GM12878 (cell line): ENCODE measurements around the gene CSNK2A1. TPM values are rescaled to one million over a fixed set of nuclear protein-coding genes. Genes with fewer than 3 reads are reported as not detected.

ENCODE experiments used
- ATAC-seq: fragments of 200-7000 bp; cut with Tn5 transposase; 3 replicates; pipeline ENCODE4 v1.9.1; 2020; ENCODE audit warnings: mild to moderate bottlenecking, moderate library complexity
- BruUV-seq: library from RNA; stranded (reverse); fragments of 400-500 nt; replicated peaks from 2 replicates; lab custom pipeline; 2021; lab: Mats Ljungman, UMichigan
- CTCF ChIA-PET: fragments of 300-600 bp; sonication (Branson Sonifier 250); formaldehyde crosslinking; extraction: SDS; loops from one replicate; lab custom pipeline; 2021; ENCODE audit warnings: inconsistent platforms; lab: Yijun Ruan, JAX
- POLR2A ChIA-PET: fragments of 350-600 bp; formaldehyde crosslinking; extraction: SDS; loops from one replicate; lab custom pipeline; 2021; ENCODE audit warnings: inconsistent platforms; lab: Charles Lee
- RAD21 ChIA-PET: fragments of 300-600 bp; sonication (Branson Sonifier 250); formaldehyde crosslinking; loops from one replicate; lab custom pipeline; 2023; ENCODE audit warnings: antibody characterized with exemption; ENCODE audit not compliant: unreplicated experiment; lab: Charles Lee
- SMC1A ChIA-PET: fragments of 300-600 bp; sonication (Branson Sonifier 250); formaldehyde crosslinking; loops from one replicate; lab custom pipeline; 2023; ENCODE audit not compliant: unreplicated experiment, uncharacterized antibody; lab: Charles Lee
- DNase-seq: peaks from one replicate; pipeline ENCODE4 v3.0.0-alpha.2; 2011; ENCODE audit warnings: low read depth, low spot score
- FAIRE-seq: peaks from 3 replicates; lab custom pipeline; 2011; peaks lifted over from hg19 to GRCh38; lab: Jason Lieb, UNC
- H2AFZ ChIP-seq: 2 replicates; pipeline ENCODE4 v1.6.0; 2011; ENCODE audit warnings: low read depth, low read length, control low read depth; ENCODE audit not compliant: control insufficient read depth
- H3K27ac ChIP-seq: 2 replicates; pipeline ENCODE4 v1.5.1; 2011; ENCODE audit warnings: control low read depth; ENCODE audit not compliant: control insufficient read depth, insufficient read depth
- H3K27me3 ChIP-seq, 2 experiments: replicated peaks in 1 of 2; 2 replicates each; pipeline versions ENCODE4 v1.6.0 to v1.6.1; 2011; ENCODE audit warnings: low read length in 1 of 2; ENCODE audit not compliant: control insufficient read depth in 2 of 2, insufficient read depth in 2 of 2
- H3K36me3 ChIP-seq, 2 experiments: 2 replicates each; pipeline ENCODE4 v1.5.1; 2011; ENCODE audit warnings: low read length in 1 of 2; ENCODE audit not compliant: control insufficient read depth in 2 of 2, insufficient read depth in 2 of 2
- H3K4me1 ChIP-seq: 2 replicates; pipeline ENCODE4 v1.6.1; 2011; ENCODE audit warnings: mild to moderate bottlenecking, low read length, moderate library complexity, mixed read lengths; ENCODE audit not compliant: control insufficient read depth, insufficient read depth
- H3K4me2 ChIP-seq: 2 replicates; pipeline ENCODE4 v1.6.0; 2011; ENCODE audit warnings: control low read depth; ENCODE audit not compliant: control insufficient read depth, insufficient read depth
- H3K4me3 ChIP-seq: fragments of 200-600 bp; sonication (generic); 2 replicates; pipeline ENCODE4 v1.5.1; 2016
- H3K79me2 ChIP-seq: 2 replicates; pipeline ENCODE4 v1.6.0; 2011; ENCODE audit warnings: low read length; ENCODE audit not compliant: control insufficient read depth, insufficient read depth
- H3K9ac ChIP-seq: 2 replicates; pipeline ENCODE4 v1.8.0; 2011; ENCODE audit warnings: low read length, control low read depth, mixed read lengths; ENCODE audit not compliant: control insufficient read depth, insufficient read depth
- H3K9me3 ChIP-seq: replicated peaks from 3 replicates; pipeline ENCODE4 v1.5.1; 2011; ENCODE audit warnings: mild to moderate bottlenecking, low read length; ENCODE audit not compliant: control insufficient read depth, insufficient read depth
- H4K20me1 ChIP-seq: 2 replicates; pipeline ENCODE4 v1.6.0; 2011; ENCODE audit not compliant: control insufficient read depth, insufficient read depth
- BMI1 ChIP-seq: fragments of 450-650 bp; IDR thresholded peaks from 2 replicates; pipeline ENCODE4 v1.6.1; 2016; ENCODE audit warnings: mild to moderate bottlenecking, moderate library complexity, borderline replicate concordance
- EED ChIP-seq: sonication (generic); IDR thresholded peaks from 2 replicates; pipeline ENCODE4 v1.6.1; 2016; ENCODE audit warnings: antibody characterized with exemption, low read depth
- ESRRA ChIP-seq: IDR thresholded peaks from 2 replicates; pipeline ENCODE4 v1.6.1; 2012; ENCODE audit warnings: mild to moderate bottlenecking, low read length, improper control_type of control experiment
- FOXM1 ChIP-seq: IDR thresholded peaks from 2 replicates; pipeline ENCODE4 v1.6.1; 2012; ENCODE audit warnings: low read depth, mild to moderate bottlenecking, inconsistent platforms, low read length, moderate library complexity
- HCFC1 ChIP-seq: fragments of 150-350 bp; IDR thresholded peaks from 2 replicates; pipeline ENCODE4 v1.6.1; 2014; ENCODE audit warnings: low read length
- HDAC6 ChIP-seq: fragments of 200-600 bp; sonication (generic); IDR thresholded peaks from one replicate; pipeline ENCODE4 v1.8.0; 2017; ENCODE audit warnings: antibody characterized with exemption; ENCODE audit not compliant: unreplicated experiment
- KAT2A ChIP-seq: conservative IDR thresholded peaks from 2 replicates; pipeline ENCODE4 v1.6.1; 2011; ENCODE audit warnings: low read depth, low read length; ENCODE audit not compliant: control insufficient read depth
- NR2F1 ChIP-seq: fragments of 450-650 bp; conservative IDR thresholded peaks from 2 replicates; pipeline ENCODE4 v1.6.1; 2017; ENCODE audit warnings: mild to moderate bottlenecking
- SIX5 ChIP-seq: IDR thresholded peaks from 2 replicates; pipeline ENCODE4 v1.6.1; 2011; ENCODE audit warnings: mild to moderate bottlenecking, low read depth, low read length, moderate library complexity; ENCODE audit not compliant: severe bottlenecking
- STAT3 ChIP-seq: IDR thresholded peaks from 2 replicates; pipeline ENCODE4 v1.6.1; 2011; ENCODE audit warnings: low read depth, low read length, improper control_type of control experiment
- SUPT20H ChIP-seq: IDR thresholded peaks from 2 replicates; pipeline ENCODE4 v1.6.1; 2011; ENCODE audit warnings: low read depth, mild to moderate bottlenecking, low read length, moderate library complexity, borderline replicate concordance; ENCODE audit not compliant: control insufficient read depth
- SUZ12 ChIP-seq: fragments of 200-600 bp; sonication (generic); IDR thresholded peaks from one replicate; pipeline ENCODE4 v1.6.1; 2018; ENCODE audit warnings: antibody characterized with exemption, mild to moderate bottlenecking; ENCODE audit not compliant: unreplicated experiment
- YY1 ChIP-seq: IDR thresholded peaks from 2 replicates; pipeline ENCODE4 v1.6.1; 2011; ENCODE audit warnings: low read depth, mild to moderate bottlenecking, low read length
- ZSCAN29 ChIP-seq: fragments of 450-650 bp; IDR thresholded peaks from 2 replicates; pipeline ENCODE4 v1.6.1; 2017; ENCODE audit warnings: mild to moderate bottlenecking, moderate library complexity
- WGBS: methylation state at CpG from one replicate; pipeline ENCODE4 v1.1.6; 2016; ENCODE audit warnings: low lambda C conversion rate; ENCODE audit not compliant: insufficient replicate concordance, insufficient coverage; ENCODE audit errors: missing lambda C conversion rate; 5-methylcytosine and 5-hydroxymethylcytosine counted together
- in situ Hi-C: fragments of 300-500 bp; cut with MboI; formaldehyde crosslinking; loops from 9 replicates; pipeline ENCODE4 v1.14.3; 2018; ENCODE audit warnings: mixed read lengths
- intact Hi-C: fragments of 100-400 bp; cut with micrococcal nuclease; formaldehyde crosslinking; loops from one replicate; pipeline ENCODE4 v1.14.2; 2022; ENCODE audit not compliant: unreplicated experiment
- polyA plus RNA-seq, 11 experiments: library from polyadenylated mRNA; depleted of rRNA in 4 of 11; unstranded in 6 of 11; stranded (reverse) in 5 of 11; fragments of >200 nt; fragmentation: Nextera tagmentation in 4 of 11; fragmentation: Illumina TruSeq in 1 of 11; extraction: Ambion mirVana in 4 of 11; extraction: Trizol in 1 of 11; gene quantifications; 1 replicate in 1 of 11; 2 replicates in 10 of 11; pipeline versions ENCODE4 v1.2.1 to v1.2.3, GENCODE V29; 2011 to 2016; ENCODE audit warnings: inconsistent platforms in 2 of 11, missing spikeins in 2 of 11, low read depth in 1 of 11
- total RNA-seq, 4 experiments: library from RNA; depleted of rRNA in 3 of 4; stranded (reverse); fragments of >200 nt in 3 of 4; fragmentation: Illumina TruSeq in 1 of 4; extraction: Trizol in 1 of 4; gene quantifications; 2 replicates each; pipeline versions ENCODE4 v1.2.1 to v1.2.3, GENCODE V29; 2013 to 2021
- TF ChIP-seq, protein P1 (sequence below): fragments of 450-650 bp; IDR thresholded peaks from 2 replicates; pipeline ENCODE4 v1.6.1; 2017; ENCODE audit warnings: mild to moderate bottlenecking, low read depth, inconsistent platforms; ENCODE audit not compliant: poor library complexity, severe bottlenecking
- TF ChIP-seq, protein P2 (sequence below): IDR thresholded peaks from 2 replicates; pipeline ENCODE4 v1.6.1; 2012; ENCODE audit warnings: low read length, inconsistent platforms

Gene CSNK2A1
- total and polyA plus RNA-seq, 10 of the 15 experiments (the other 5 are each of a cell fraction or from before 2014, with no cell fraction given): 47.6 to 199 (median 95.0) TPM

DNA sequence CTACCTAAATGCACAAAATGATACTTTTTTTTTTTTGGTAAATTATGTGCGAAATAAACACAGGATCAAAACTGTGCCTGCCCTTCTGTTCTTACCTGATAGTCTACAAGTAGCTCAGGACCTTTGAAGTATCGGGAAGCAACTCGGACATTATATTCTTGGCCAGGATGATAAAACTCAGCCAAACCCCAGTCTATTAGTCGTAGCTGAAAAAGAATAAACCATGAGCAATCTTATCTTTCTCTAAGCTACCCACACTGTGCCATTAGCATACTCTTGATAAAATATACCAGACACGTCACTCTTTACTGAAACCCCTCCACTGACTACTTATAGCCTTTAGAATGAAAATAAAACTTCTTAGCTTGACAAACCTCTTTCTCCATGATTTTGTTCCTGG lies 51.4 kb downstream of the CSNK2A1 start:
- no peak for FAIRE-seq
- H2AFZ ChIP-seq: no peak overlapping the region

DNA sequence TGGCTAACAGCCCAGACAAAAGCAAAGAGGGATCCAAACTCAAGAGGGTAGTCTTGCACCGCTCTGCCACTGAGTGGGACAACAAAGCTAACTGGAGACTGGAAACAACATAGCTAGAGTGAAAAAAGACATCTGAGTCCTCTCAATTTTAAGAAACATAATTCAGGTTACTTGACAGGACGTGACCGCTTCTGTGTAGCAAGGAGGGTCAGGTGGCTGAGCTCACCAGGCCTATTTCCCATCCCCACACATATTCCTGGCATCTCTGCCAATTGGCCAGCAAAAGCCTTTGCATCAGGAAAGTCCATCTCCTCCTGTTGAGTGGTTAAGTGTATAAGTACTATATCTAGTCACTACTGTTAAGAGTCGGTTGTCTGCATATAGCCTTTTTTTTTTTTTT lies 55.9 kb downstream of the CSNK2A1 start:
- Histone ChIP-seq H4K20me1 (no peaks in the 10 kb centered on the region), H2AFZ (no peak overlapping the region), H3K9me3 (no peaks in the 10 kb centered on the region), H3K36me3 (peaks cover 18 to 30% of the 10 kb centered on the region in 2 experiments), H3K4me2 (no peak overlapping the region), H3K4me1 (no peaks in the 10 kb centered on the region), H3K27ac (no peak overlapping the region), H3K4me3 (no peak overlapping the region), H3K9ac (no peak overlapping the region), H3K79me2 (no peaks in the 10 kb centered on the region), H3K27me3 (no peaks in the 10 kb centered on the region)
- ChIA-PET RAD21 (no interaction called here), CTCF (interaction anchor here (1.7 kb wide), 1 partner anchor 75 kb away, joined by 3 read pairs; no protein-coding TSS in a partner anchor), SMC1A (interaction anchor here (0.9 kb wide), 1 partner anchor 75 kb away, joined by 4 read pairs; no protein-coding TSS in a partner anchor), POLR2A (interaction anchor here (0.8 kb wide), 1 partner anchor 21 kb away, joined by 4 read pairs; no protein-coding TSS in a partner anchor)
- in situ Hi-C loops: no loop called here
- WGBS: 88% methylated on average over 4 of the region's 4 CpGs
- DNase-seq (no peak), FAIRE-seq (no peak), ATAC-seq (no peak)
- no TSS peak for BruUV-seq
- intact Hi-C loops: no loop called here
- TF ChIP-seq SIX5 (no peak), SUZ12 (no peak), HDAC6 (no peak), YY1 (no peak), ZSCAN29 (no peak), STAT3 (no peak), EED (no peak)
- TF ChIP-seq, protein P1, sequence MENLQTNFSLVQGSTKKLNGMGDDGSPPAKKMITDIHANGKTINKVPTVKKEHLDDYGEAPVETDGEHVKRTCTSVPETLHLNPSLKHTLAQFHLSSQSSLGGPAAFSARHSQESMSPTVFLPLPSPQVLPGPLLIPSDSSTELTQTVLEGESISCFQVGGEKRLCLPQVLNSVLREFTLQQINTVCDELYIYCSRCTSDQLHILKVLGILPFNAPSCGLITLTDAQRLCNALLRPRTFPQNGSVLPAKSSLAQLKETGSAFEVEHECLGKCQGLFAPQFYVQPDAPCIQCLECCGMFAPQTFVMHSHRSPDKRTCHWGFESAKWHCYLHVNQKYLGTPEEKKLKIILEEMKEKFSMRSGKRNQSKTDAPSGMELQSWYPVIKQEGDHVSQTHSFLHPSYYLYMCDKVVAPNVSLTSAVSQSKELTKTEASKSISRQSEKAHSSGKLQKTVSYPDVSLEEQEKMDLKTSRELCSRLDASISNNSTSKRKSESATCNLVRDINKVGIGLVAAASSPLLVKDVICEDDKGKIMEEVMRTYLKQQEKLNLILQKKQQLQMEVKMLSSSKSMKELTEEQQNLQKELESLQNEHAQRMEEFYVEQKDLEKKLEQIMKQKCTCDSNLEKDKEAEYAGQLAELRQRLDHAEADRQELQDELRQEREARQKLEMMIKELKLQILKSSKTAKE: no peak
- TF ChIP-seq, protein P2, sequence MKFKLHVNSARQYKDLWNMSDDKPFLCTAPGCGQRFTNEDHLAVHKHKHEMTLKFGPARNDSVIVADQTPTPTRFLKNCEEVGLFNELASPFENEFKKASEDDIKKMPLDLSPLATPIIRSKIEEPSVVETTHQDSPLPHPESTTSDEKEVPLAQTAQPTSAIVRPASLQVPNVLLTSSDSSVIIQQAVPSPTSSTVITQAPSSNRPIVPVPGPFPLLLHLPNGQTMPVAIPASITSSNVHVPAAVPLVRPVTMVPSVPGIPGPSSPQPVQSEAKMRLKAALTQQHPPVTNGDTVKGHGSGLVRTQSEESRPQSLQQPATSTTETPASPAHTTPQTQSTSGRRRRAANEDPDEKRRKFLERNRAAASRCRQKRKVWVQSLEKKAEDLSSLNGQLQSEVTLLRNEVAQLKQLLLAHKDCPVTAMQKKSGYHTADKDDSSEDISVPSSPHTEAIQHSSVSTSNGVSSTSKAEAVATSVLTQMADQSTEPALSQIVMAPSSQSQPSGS: no peak

More for the DNA sequence above, 51.4 kb downstream of the CSNK2A1 start:
- RAD21 ChIA-PET: interaction anchor here (1.0 to 1.4 kb wide), 2 partner anchors 69 to 137 kb away, joined by 3 read pairs; no protein-coding TSS in a partner anchor
- ATAC-seq (no peak), DNase-seq (no peak)
- Histone ChIP-seq H4K20me1 (no peaks in the 10 kb centered on the region), H3K27me3 (no peaks in the 10 kb centered on the region), H3K4me2 (no peak overlapping the region), H3K4me1 (no peaks in the 10 kb centered on the region), H3K79me2 (no peaks in the 10 kb centered on the region), H3K27ac (no peak overlapping the region), H3K36me3 (peaks cover 10 to 36% of the 10 kb centered on the region in 2 experiments)
- POLR2A ChIA-PET: no interaction called here
- CTCF ChIA-PET: interaction anchor here (1.1 to 1.3 kb wide), 3 partner anchors 10 to 28 kb away, joined by 4 to 5 read pairs (median 5); no protein-coding TSS in a partner anchor
- intact Hi-C loops: no loop called here
- in situ Hi-C loops: no loop called here
- SMC1A ChIA-PET: interaction anchor here (0.9 to 1.0 kb wide), 2 partner anchors 45 to 51 kb away, joined by 5 read pairs; partner anchors contain the start of gene CSNK2A1
- BruUV-seq: no TSS peak
- no peak for TF ChIP-seq ESRRA
- no peak for TF ChIP-seq SUPT20H
- no peak for TF ChIP-seq HCFC1
- TF ChIP-seq NR2F1: no peak
- no peak for TF ChIP-seq BMI1
- TF ChIP-seq FOXM1: no peak
- no peak for TF ChIP-seq KAT2A
- TF ChIP-seq, all 136 proteins: peak for 0
- no peak overlapping the region for H3K4me3 ChIP-seq
- H3K9me3 ChIP-seq: no peaks in the 10 kb centered on the region
- 96% methylated on average over 5 of the region's 5 CpGs for WGBS
- no peak overlapping the region for H3K9ac ChIP-seq
